SK-N-SH (cell line): ENCODE measurements around the gene IGSF3. TPM values are rescaled to one million over a fixed set of nuclear protein-coding genes. Genes with fewer than 3 reads are reported as not detected.

Source experiments
- CTCF ChIA-PET: fragments of 300-600, 350-600 bp; formaldehyde crosslinking; extraction: SDS; loops from one replicate; lab custom pipeline; 2021; lab: Yijun Ruan, JAX
- POLR2A ChIA-PET: fragments of 350-600 bp; sonication (Branson Sonifier 250); formaldehyde crosslinking; extraction: SDS; loops from one replicate; lab custom pipeline; 2020; ENCODE audit warnings: antibody characterized with exemption, inconsistent platforms; lab: Yijun Ruan, JAX
- DNase-seq: peaks from one replicate; pipeline ENCODE4 v3.0.0; 2012
- H2AFZ ChIP-seq: fragments of 200-600 bp; sonication (generic); 2 replicates; pipeline ENCODE4 v1.8.1; 2016; ENCODE audit warnings: antibody characterized with exemption, mild to moderate bottlenecking, low read depth
- H3F3A ChIP-seq: fragments of 200-600 bp; sonication (generic); replicated peaks from 2 replicates; pipeline ENCODE3; 2016; ENCODE audit warnings: antibody characterized with exemption, mild to moderate bottlenecking; ENCODE audit not compliant: insufficient read depth
- H3K27ac ChIP-seq, 2 experiments: fragments of 200-500 bp in 1 of 2; fragments of 200-600 bp in 1 of 2; sonication (Bioruptor generic) in 1 of 2; sonication (generic), shearing (Covaris generic) in 1 of 2; 2 replicates each; pipeline versions ENCODE4 v1.5.1 to v1.6.1; 2014 to 2016; ENCODE audit warnings: low read depth in 2 of 2, inconsistent platforms in 1 of 2, low read length in 1 of 2, mild to moderate bottlenecking in 1 of 2, mixed read lengths in 1 of 2
- H3K27me3 ChIP-seq: fragments of 200-600 bp; sonication (generic), shearing (Covaris generic); 2 replicates; pipeline ENCODE4 v1.6.1; 2016; ENCODE audit warnings: mixed run types; ENCODE audit not compliant: insufficient read depth
- H3K36me3 ChIP-seq, 2 experiments: fragments of 200-500 bp in 1 of 2; fragments of 200-600 bp in 1 of 2; sonication (Bioruptor generic) in 1 of 2; sonication (generic) in 1 of 2; replicated peaks in 1 of 2; 2 replicates each; pipeline versions ENCODE3 to v1.5.1; 2014 to 2016; ENCODE audit warnings: low read length in 1 of 2, mild to moderate bottlenecking in 1 of 2; ENCODE audit not compliant: insufficient read depth in 2 of 2, control insufficient read depth in 1 of 2
- H3K4me1 ChIP-seq, 2 experiments: fragments of 200-500 bp in 1 of 2; fragments of 200-600 bp in 1 of 2; sonication (Bioruptor generic) in 1 of 2; sonication (generic), shearing (Covaris generic) in 1 of 2; 2 replicates each; pipeline versions ENCODE4 v1.5.1 to v1.6.1; 2014 to 2016; ENCODE audit warnings: low read depth in 1 of 2, low read length in 1 of 2, mixed run types in 1 of 2; ENCODE audit not compliant: insufficient read depth in 2 of 2, control insufficient read depth in 1 of 2
- H3K4me2 ChIP-seq: fragments of 200-600 bp; sonication (generic), shearing (Covaris generic); 2 replicates; pipeline ENCODE4 v1.6.1; 2017; ENCODE audit warnings: mixed run types
- H3K4me3 ChIP-seq, 2 experiments: fragments of 200-500 bp in 1 of 2; fragments of 200-600 bp in 1 of 2; sonication (Bioruptor generic) in 1 of 2; sonication (generic), shearing (Covaris generic) in 1 of 2; 2 replicates each; pipeline versions ENCODE4 v1.5.1 to v1.8.1; 2014 to 2016; ENCODE audit warnings: low read depth in 2 of 2, inconsistent platforms in 1 of 2, low read length in 1 of 2, mild to moderate bottlenecking in 1 of 2, mixed read lengths in 1 of 2, moderate library complexity in 1 of 2
- H3K79me2 ChIP-seq: fragments of 200-600 bp; sonication (generic); 2 replicates; pipeline ENCODE4 v1.8.1; 2017; ENCODE audit warnings: mild to moderate bottlenecking; ENCODE audit not compliant: insufficient read depth
- H3K9ac ChIP-seq: fragments of 200-600 bp; sonication (generic); 2 replicates; pipeline ENCODE4 v1.6.1; 2017; ENCODE audit warnings: mixed run types
- H3K9me2 ChIP-seq: fragments of 200-600 bp; sonication (generic); 2 replicates; pipeline ENCODE4 v1.6.1; 2017; ENCODE audit warnings: mixed run types
- H3K9me3 ChIP-seq: fragments of 200-600 bp; sonication (generic); 2 replicates; pipeline ENCODE4 v1.6.1; 2017; ENCODE audit warnings: mixed run types, mild to moderate bottlenecking, moderate library complexity
- H4K20me1 ChIP-seq: fragments of 200-600 bp; sonication (generic); 2 replicates; pipeline ENCODE4 v1.6.1; 2017; ENCODE audit warnings: mild to moderate bottlenecking, mixed run types; ENCODE audit not compliant: insufficient read depth
- CHD2 ChIP-seq: fragments of 150-350 bp; IDR thresholded peaks from 2 replicates; pipeline ENCODE4 v1.6.1; 2018; ENCODE audit warnings: low read length; ENCODE audit not compliant: partially characterized antibody
- EP300 ChIP-seq, 2 experiments: IDR thresholded peaks; 2 replicates each; pipeline versions ENCODE4 v1.4.0 to v1.6.1; 2012; ENCODE audit warnings: borderline replicate concordance in 1 of 2, low read depth in 1 of 2, low read length in 1 of 2
- EZH2phosphoT487 ChIP-seq: fragments of 200-600 bp; sonication (generic); IDR thresholded peaks from 2 replicates; pipeline ENCODE4 v1.6.1; 2017; ENCODE audit warnings: low read depth, mixed run types, mild to moderate bottlenecking, antibody characterized with exemption, moderate library complexity, borderline replicate concordance
- FOXJ3 ChIP-seq: sonication (generic); formaldehyde crosslinking; IDR thresholded peaks from 2 replicates; pipeline ENCODE4 v1.5.1; 2020; ENCODE audit warnings: mild to moderate bottlenecking, missing genetic modification reagents
- GABPA ChIP-seq: IDR thresholded peaks from 2 replicates; pipeline ENCODE4 v1.4.0; 2012; ENCODE audit warnings: low read depth, mild to moderate bottlenecking
- GATA2 ChIP-seq: sonication (generic); formaldehyde crosslinking; IDR thresholded peaks from 2 replicates; pipeline ENCODE4 v1.5.0; 2020; ENCODE audit warnings: mild to moderate bottlenecking, missing genetic modification reagents
- JUND ChIP-seq: IDR thresholded peaks from 2 replicates; pipeline ENCODE4 v1.4.0; 2012
- MEF2A ChIP-seq: IDR thresholded peaks from 2 replicates; pipeline ENCODE4 v1.4.0; 2012; ENCODE audit warnings: low read depth, borderline replicate concordance
- NFIC ChIP-seq: IDR thresholded peaks from 2 replicates; pipeline ENCODE4 v1.4.0; 2012; ENCODE audit warnings: borderline replicate concordance
- POLR2AphosphoS5 ChIP-seq: IDR thresholded peaks from 2 replicates; pipeline ENCODE4 v1.6.1; 2012; ENCODE audit warnings: low read depth, low read length
- RAD21 ChIP-seq: IDR thresholded peaks from 2 replicates; pipeline ENCODE4 v1.6.1; 2012; ENCODE audit warnings: mild to moderate bottlenecking, low read length
- REST ChIP-seq: IDR thresholded peaks from 2 replicates; pipeline ENCODE4 v1.6.1; 2012; ENCODE audit warnings: mild to moderate bottlenecking, low read depth, low read length, moderate library complexity
- RFX5 ChIP-seq: IDR thresholded peaks from 2 replicates; pipeline ENCODE4 v1.6.1; 2012; ENCODE audit warnings: mild to moderate bottlenecking, improper control_type of control experiment, low read length
- TEAD4 ChIP-seq: IDR thresholded peaks from 2 replicates; pipeline ENCODE4 v1.4.0; 2012; ENCODE audit warnings: mild to moderate bottlenecking, borderline replicate concordance; ENCODE audit not compliant: insufficient read depth
- YY1 ChIP-seq: IDR thresholded peaks from 2 replicates; pipeline ENCODE4 v1.4.0; 2012; ENCODE audit warnings: low read depth, mild to moderate bottlenecking
- polyA plus RNA-seq, 3 experiments: library from polyadenylated mRNA; depleted of rRNA; stranded (reverse); fragments of >200 nt; gene quantifications; 2 replicates each; pipeline ENCODE4 v1.2.3, GENCODE V29; 2012
- TF ChIP-seq, protein P1 (sequence below): fragments of 200-600 bp; sonication (generic); IDR thresholded peaks from 2 replicates; pipeline ENCODE4 v1.6.1; 2017; ENCODE audit warnings: antibody characterized with exemption, mild to moderate bottlenecking, moderate library complexity
- TF ChIP-seq, protein P2 (sequence below): IDR thresholded peaks from 2 replicates; pipeline ENCODE4 v1.4.0; 2012; ENCODE audit warnings: low read depth, borderline replicate concordance
- TF ChIP-seq, protein P3 (sequence below): IDR thresholded peaks from 2 replicates; pipeline ENCODE4 v1.4.0; 2012; ENCODE audit warnings: low read depth
- TF ChIP-seq, protein P4 (sequence below): IDR thresholded peaks from 2 replicates; pipeline ENCODE4; 2012

The IGSF3 gene
- polyA plus RNA-seq, 1 of the 3 experiments (the other 2 are of a cell fraction): 3.0 TPM

GRCh38 chr1:116569776-116570357 lies 97.7 kb downstream of the IGSF3 start (continued):
- TF ChIP-seq MEF2A (no peak), EZH2phosphoT487 (no peak), REST (no peak)

- peak overlapping the region in 1 of 2 experiments; percentile 80; a peak in 1 of 4 replicates for H3K4me3 ChIP-seq
- peaks cover 0 to under 1% of the 10 kb centered on the region in 2 experiments for H3K36me3 ChIP-seq
- H3K4me2 ChIP-seq: peak overlapping the region; percentile 91
- H3K4me1 ChIP-seq: peaks cover 4 to 19% of the 10 kb centered on the region in 2 experiments; a peak in 2 of 4 replicates
- ChIA-PET POLR2A (interaction anchor here (0.7 kb wide), 1 partner anchor 1109 kb away, joined by 5 read pairs; no protein-coding TSS in a partner anchor), CTCF (interaction anchor here (0.6 to 2.4 kb wide), 10 partner anchors 10 to 943 kb away, joined by 3 to 11 read pairs (median 4); partner anchors contain the start of gene IGSF3)
- H3K27ac ChIP-seq: no peak overlapping the region
- TF ChIP-seq TEAD4: no peak
- TF ChIP-seq POLR2AphosphoS5: no peak
- no peak for TF ChIP-seq RAD21
- TF ChIP-seq, protein P1, sequence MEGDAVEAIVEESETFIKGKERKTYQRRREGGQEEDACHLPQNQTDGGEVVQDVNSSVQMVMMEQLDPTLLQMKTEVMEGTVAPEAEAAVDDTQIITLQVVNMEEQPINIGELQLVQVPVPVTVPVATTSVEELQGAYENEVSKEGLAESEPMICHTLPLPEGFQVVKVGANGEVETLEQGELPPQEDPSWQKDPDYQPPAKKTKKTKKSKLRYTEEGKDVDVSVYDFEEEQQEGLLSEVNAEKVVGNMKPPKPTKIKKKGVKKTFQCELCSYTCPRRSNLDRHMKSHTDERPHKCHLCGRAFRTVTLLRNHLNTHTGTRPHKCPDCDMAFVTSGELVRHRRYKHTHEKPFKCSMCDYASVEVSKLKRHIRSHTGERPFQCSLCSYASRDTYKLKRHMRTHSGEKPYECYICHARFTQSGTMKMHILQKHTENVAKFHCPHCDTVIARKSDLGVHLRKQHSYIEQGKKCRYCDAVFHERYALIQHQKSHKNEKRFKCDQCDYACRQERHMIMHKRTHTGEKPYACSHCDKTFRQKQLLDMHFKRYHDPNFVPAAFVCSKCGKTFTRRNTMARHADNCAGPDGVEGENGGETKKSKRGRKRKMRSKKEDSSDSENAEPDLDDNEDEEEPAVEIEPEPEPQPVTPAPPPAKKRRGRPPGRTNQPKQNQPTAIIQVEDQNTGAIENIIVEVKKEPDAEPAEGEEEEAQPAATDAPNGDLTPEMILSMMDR: no peak
- no peak for TF ChIP-seq GATA2 (CRISPR knock-in tag)
- no peak for TF ChIP-seq EP300 (IDR thresholded peaks at IDR 0.05; ENCODE audit: borderline replicate concordance in 1 of 2, low read depth in 1 of 2, low read length in 1 of 2)
- no peak for TF ChIP-seq FOXJ3 (CRISPR knock-in tag)
- TF ChIP-seq REST: no peak
- no peak for TF ChIP-seq RFX5
- TF ChIP-seq JUND: no peak
- no peak for TF ChIP-seq CHD2
- no peak for TF ChIP-seq YY1
- no peak for TF ChIP-seq GABPA
- TF ChIP-seq, protein P2, sequence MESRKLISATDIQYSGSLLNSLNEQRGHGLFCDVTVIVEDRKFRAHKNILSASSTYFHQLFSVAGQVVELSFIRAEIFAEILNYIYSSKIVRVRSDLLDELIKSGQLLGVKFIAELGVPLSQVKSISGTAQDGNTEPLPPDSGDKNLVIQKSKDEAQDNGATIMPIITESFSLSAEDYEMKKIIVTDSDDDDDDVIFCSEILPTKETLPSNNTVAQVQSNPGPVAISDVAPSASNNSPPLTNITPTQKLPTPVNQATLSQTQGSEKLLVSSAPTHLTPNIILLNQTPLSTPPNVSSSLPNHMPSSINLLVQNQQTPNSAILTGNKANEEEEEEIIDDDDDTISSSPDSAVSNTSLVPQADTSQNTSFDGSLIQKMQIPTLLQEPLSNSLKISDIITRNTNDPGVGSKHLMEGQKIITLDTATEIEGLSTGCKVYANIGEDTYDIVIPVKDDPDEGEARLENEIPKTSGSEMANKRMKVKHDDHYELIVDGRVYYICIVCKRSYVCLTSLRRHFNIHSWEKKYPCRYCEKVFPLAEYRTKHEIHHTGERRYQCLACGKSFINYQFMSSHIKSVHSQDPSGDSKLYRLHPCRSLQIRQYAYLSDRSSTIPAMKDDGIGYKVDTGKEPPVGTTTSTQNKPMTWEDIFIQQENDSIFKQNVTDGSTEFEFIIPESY: no peak
- TF ChIP-seq, protein P3, sequence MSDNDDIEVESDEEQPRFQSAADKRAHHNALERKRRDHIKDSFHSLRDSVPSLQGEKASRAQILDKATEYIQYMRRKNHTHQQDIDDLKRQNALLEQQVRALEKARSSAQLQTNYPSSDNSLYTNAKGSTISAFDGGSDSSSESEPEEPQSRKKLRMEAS: no peak
- no peak for TF ChIP-seq NFIC
- TF ChIP-seq, protein P4, sequence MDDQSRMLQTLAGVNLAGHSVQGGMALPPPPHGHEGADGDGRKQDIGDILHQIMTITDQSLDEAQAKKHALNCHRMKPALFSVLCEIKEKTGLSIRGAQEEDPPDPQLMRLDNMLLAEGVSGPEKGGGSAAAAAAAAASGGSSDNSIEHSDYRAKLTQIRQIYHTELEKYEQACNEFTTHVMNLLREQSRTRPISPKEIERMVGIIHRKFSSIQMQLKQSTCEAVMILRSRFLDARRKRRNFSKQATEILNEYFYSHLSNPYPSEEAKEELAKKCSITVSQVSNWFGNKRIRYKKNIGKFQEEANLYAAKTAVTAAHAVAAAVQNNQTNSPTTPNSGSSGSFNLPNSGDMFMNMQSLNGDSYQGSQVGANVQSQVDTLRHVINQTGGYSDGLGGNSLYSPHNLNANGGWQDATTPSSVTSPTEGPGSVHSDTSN: no peak
- no peak overlapping the region for H3K9ac ChIP-seq
- no peaks in the 10 kb centered on the region for H3K9me2 ChIP-seq
- no peak overlapping the region for H2AFZ ChIP-seq
- peaks cover 8% of the 10 kb centered on the region for H3F3A ChIP-seq
- H3K27me3 ChIP-seq: no peaks in the 10 kb centered on the region
- no peaks in the 10 kb centered on the region for H4K20me1 ChIP-seq
- H3K9me3 ChIP-seq: no peaks in the 10 kb centered on the region
- no peak for DNase-seq
- peaks cover 43% of the 10 kb centered on the region for H3K79me2 ChIP-seq
Measured at GRCh38 chr1:116569381-116569670, 98.2 kb downstream of the IGSF3 start.
